GM23338 (cell line): ENCODE results near the gene ABCA1.

Source experiments
- EZH2 ChIP-seq: fragments of 200-600 bp; sonication (generic); IDR thresholded peaks from one replicate; pipeline ENCODE4 v1.8.0; 2017; ENCODE audit warnings: antibody characterized with exemption, mild to moderate bottlenecking, low read depth; ENCODE audit not compliant: unreplicated experiment
- JUNB ChIP-seq: IDR thresholded peaks from one replicate; pipeline ENCODE4 v1.6.1; 2016; ENCODE audit warnings: antibody characterized with exemption; ENCODE audit not compliant: unreplicated experiment
- TF ChIP-seq, protein P1 (sequence below), 2 experiments: fragments of 200-600 bp in 1 of 2; sonication (generic) in 1 of 2; conservative IDR thresholded peaks; 2 replicates each; pipeline versions ENCODE4 v1.5.1 to v1.6.1; 2016 to 2017; ENCODE audit warnings: antibody characterized with exemption in 2 of 2, low read depth in 2 of 2, mild to moderate bottlenecking in 2 of 2, moderate library complexity in 1 of 2
- TF ChIP-seq, protein P2 (sequence below): IDR thresholded peaks from one replicate; pipeline ENCODE4 v1.6.1; 2018; ENCODE audit warnings: antibody characterized with exemption; ENCODE audit not compliant: unreplicated experiment

GRCh38 chr9:104738452-104738851 is 189.5 kb downstream of the ABCA1 start:
- TF ChIP-seq, protein P1, sequence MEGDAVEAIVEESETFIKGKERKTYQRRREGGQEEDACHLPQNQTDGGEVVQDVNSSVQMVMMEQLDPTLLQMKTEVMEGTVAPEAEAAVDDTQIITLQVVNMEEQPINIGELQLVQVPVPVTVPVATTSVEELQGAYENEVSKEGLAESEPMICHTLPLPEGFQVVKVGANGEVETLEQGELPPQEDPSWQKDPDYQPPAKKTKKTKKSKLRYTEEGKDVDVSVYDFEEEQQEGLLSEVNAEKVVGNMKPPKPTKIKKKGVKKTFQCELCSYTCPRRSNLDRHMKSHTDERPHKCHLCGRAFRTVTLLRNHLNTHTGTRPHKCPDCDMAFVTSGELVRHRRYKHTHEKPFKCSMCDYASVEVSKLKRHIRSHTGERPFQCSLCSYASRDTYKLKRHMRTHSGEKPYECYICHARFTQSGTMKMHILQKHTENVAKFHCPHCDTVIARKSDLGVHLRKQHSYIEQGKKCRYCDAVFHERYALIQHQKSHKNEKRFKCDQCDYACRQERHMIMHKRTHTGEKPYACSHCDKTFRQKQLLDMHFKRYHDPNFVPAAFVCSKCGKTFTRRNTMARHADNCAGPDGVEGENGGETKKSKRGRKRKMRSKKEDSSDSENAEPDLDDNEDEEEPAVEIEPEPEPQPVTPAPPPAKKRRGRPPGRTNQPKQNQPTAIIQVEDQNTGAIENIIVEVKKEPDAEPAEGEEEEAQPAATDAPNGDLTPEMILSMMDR (conservative IDR thresholded peaks at IDR 0.05; ENCODE audit: low read depth in 2 of 2), result no peak
- TF ChIP-seq, protein P2, sequence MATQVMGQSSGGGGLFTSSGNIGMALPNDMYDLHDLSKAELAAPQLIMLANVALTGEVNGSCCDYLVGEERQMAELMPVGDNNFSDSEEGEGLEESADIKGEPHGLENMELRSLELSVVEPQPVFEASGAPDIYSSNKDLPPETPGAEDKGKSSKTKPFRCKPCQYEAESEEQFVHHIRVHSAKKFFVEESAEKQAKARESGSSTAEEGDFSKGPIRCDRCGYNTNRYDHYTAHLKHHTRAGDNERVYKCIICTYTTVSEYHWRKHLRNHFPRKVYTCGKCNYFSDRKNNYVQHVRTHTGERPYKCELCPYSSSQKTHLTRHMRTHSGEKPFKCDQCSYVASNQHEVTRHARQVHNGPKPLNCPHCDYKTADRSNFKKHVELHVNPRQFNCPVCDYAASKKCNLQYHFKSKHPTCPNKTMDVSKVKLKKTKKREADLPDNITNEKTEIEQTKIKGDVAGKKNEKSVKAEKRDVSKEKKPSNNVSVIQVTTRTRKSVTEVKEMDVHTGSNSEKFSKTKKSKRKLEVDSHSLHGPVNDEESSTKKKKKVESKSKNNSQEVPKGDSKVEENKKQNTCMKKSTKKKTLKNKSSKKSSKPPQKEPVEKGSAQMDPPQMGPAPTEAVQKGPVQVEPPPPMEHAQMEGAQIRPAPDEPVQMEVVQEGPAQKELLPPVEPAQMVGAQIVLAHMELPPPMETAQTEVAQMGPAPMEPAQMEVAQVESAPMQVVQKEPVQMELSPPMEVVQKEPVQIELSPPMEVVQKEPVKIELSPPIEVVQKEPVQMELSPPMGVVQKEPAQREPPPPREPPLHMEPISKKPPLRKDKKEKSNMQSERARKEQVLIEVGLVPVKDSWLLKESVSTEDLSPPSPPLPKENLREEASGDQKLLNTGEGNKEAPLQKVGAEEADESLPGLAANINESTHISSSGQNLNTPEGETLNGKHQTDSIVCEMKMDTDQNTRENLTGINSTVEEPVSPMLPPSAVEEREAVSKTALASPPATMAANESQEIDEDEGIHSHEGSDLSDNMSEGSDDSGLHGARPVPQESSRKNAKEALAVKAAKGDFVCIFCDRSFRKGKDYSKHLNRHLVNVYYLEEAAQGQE, result no peak
- no peak for TF ChIP-seq EZH2
- no peak for TF ChIP-seq JUNB
